Coronary artery (tissue), 2 donors: Measurements from ENCODE around the gene MAD1L1.

Source experiments
- DNase-seq: peaks from one replicate; pipeline ENCODE4 v3.0.0-alpha.2; 2017; ENCODE audit warnings: low spot score
- H3K27ac ChIP-seq, 2 donors: fragments of 200-600 bp; sonication (generic); one replicate each; pipeline ENCODE4 v1.5.1; 2016 to 2019
- H3K4me3 ChIP-seq: fragments of 200-600 bp; sonication (generic); 2 replicates; pipeline ENCODE4 v1.5.1; 2016; ENCODE audit warnings: mild to moderate bottlenecking, moderate library complexity
- CTCF ChIP-seq: fragments of 200-600 bp; sonication (generic); IDR thresholded peaks from one replicate; pipeline ENCODE4 v1.5.1; 2019; ENCODE audit warnings: antibody characterized with exemption

The MAD1L1 gene

GRCh38 chr7:1775389-1775788, 457.4 kb downstream of the MAD1L1 start:
- H3K27ac ChIP-seq, result no peak overlapping the region
- no peak for TF ChIP-seq CTCF
- H3K4me3 ChIP-seq, result no peak overlapping the region
- no peak for DNase-seq

GRCh38 chr7:1770331-1770730, 462.4 kb downstream of the MAD1L1 start:
- Histone ChIP-seq H3K4me3 (no peak overlapping the region), H3K27ac (no peak overlapping the region)
- no peak for TF ChIP-seq CTCF
- DNase-seq, result no peak

GRCh38 chr7:1769286-1770200, 463.2 kb downstream of the MAD1L1 start:
- no peak overlapping the region for H3K4me3 ChIP-seq
- no peak for DNase-seq
- H3K27ac ChIP-seq, result no peak overlapping the region
- no peak for TF ChIP-seq CTCF

- TF ChIP-seq CTCF, result no peak
- Histone ChIP-seq H3K4me3 (no peak overlapping the region), H3K27ac (no peak overlapping the region)
- no peak for DNase-seq
Measured at GRCh38 chr7:1768832-1769231, 463.9 kb downstream of the MAD1L1 start.

- no peak overlapping the region for H3K4me3 ChIP-seq
- no peak overlapping the region for H3K27ac ChIP-seq
- DNase-seq, result no peak
- no peak for TF ChIP-seq CTCF
Measured at GRCh38 chr7:1767524-1767923, 465.2 kb downstream of the MAD1L1 start.
